KG1 (cell line): ENCODE results near the gene KRTAP12-1.

Source experiments
- DNase-seq: peaks from one replicate; lab custom pipeline; 2025; lab: John Stamatoyannopoulos, UW

KRTAP12-1 gene, protein sequence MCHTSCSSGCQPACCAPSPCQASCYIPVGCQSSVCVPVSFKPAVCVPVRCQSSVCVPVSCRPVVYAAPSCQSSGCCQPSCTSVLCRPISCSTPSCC

DNA sequence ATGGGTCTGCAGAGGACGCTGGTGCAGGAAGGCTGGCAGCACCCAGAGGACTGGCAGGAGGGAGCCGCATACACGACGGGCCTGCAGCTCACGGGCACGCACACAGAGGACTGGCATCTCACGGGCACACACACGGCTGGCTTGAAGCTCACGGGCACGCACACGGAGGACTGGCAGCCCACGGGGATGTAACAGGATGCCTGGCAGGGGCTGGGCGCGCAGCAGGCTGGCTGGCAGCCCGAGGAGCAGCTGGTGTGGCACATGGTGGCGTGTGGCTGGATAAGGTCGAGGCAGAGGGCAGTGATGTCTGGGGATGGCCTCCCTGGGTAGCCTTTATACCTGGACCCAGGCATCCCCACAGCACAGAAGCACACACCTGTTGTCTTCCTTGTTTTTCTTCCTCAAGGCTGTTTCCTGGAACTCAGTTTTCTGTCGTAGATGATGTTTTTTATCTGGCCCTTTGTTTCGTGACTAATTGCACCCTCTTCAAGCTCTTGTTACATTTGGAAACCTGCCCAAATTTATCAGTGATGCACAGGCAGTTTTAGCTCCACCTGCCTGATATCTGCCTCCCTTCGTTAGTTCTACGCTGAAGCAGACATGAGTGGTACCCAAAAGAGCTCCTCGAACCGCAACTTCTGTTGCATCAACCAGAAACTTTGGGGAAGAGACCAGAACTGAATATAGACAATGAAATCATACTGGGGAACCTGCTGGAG lies at the start of gene KRTAP12-1:
Gene KRTAP12-1 (minus strand): TSS at position 303 of the 719 bp plus-strand sequence. CDS start 40 bp downstream, at position 263.
- DNase-seq, result no peak

GRCh38 chr21:44730951-44731579 lies 49.1 kb upstream of the KRTAP12-1 start:
- DNase-seq, result no peak

DNA sequence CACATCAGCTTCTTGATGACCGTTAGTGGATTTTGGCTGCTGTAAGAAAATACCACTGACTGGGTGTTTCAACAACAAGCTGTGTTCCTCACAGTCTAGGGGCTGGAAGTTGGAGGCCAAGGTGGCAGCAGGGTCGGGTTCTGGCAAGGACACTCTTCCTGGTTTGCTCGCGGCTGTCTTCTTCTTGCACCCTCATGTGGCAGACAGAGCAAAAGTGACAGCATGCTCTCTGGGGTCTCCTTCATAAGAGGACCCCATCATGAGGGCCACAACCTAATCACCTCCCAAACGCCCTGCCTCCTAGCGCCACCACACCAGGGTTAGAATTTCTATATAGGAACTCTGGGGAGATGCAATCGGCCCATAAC lies 48.0 kb upstream of the KRTAP12-1 start:
- no peak for DNase-seq

DNA sequence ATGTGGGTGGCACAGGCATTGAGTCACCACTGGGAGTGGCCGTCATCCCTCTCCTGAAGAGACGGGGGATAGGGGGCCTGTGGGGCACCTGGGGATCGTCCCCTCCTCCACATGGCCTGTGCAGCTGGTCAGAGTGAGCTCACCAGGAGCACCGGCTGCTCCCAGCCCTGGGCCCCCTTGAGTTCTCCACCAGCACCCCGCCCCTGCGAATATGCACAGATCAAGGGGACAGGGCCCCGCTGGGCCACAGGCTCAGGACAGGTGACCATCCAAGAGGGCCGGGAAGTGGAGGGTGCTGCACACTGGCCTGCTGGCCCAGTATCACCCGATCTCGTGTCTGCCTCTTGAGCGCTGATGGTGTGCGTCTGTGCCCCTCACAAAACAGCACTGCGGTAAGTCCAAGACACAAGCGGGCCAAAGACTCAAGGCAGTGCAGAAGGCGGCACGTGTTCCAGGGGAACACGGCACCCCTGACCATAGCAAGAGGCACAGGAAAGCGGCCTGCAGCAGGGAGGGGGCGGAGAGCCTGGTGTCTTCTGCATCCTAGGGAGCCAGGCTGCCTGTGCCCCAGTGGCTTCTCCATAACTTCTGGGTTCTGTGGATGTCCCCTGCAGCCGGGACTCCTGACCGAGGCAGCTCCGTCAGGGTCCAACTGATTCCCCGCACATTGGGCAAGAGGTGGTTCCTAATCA lies 47.5 kb upstream of the KRTAP12-1 start:
- DNase-seq, result no peak

- DNase-seq, result no peak
These were observed 46.8 kb upstream of the KRTAP12-1 start for GRCh38 chr21:44728716-44729115.

DNA sequence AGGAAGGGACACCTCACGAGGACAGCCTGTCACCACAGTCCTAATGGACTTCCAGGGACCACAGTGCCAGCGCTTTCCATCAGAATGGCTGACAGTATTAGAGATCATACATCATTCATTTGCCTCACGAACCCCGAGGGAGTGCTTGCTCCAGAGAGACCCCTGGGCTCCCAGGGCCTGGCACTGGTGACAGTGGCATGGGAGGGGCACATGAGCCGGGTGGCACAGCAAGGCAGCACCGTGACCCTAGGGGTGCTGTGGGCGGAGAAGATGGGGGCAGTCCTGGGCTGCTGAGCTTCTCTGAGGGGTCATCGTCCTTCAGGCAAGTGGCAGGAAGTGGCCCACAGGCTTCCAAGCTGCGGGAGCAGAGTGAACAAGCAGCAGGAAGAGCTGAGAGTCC lies 45.8 kb upstream of the KRTAP12-1 start:
- DNase-seq, result no peak

GRCh38 chr21:44727321-44727720 lies 45.4 kb upstream of the KRTAP12-1 start:
- no peak for DNase-seq

- DNase-seq, result no peak
These were observed 44.9 kb upstream of the KRTAP12-1 start for GRCh38 chr21:44726826-44727225.

GRCh38 chr21:44724926-44725325 lies 43.0 kb upstream of the KRTAP12-1 start:
- DNase-seq, result no peak

DNA sequence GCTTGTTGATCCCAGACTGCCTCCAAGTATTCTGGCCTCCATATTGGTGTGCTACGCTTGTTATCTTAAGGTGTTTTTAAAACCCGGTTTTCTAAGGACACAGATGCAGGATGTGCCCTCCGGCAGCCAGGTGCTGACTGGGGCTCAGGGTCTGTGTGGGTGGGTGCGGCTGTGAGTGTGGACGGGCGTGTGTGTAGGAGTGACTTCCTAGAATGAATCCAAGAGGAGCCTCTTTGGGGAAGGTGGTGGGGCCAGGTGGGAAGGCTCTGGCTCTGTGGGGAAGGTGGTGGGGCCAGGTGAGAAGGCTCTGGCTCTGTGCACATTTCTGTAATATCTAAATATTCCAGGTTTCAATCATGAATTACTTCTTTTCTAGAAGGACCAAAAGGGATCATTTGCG lies 42.2 kb upstream of the KRTAP12-1 start:
- no peak for DNase-seq

DNA sequence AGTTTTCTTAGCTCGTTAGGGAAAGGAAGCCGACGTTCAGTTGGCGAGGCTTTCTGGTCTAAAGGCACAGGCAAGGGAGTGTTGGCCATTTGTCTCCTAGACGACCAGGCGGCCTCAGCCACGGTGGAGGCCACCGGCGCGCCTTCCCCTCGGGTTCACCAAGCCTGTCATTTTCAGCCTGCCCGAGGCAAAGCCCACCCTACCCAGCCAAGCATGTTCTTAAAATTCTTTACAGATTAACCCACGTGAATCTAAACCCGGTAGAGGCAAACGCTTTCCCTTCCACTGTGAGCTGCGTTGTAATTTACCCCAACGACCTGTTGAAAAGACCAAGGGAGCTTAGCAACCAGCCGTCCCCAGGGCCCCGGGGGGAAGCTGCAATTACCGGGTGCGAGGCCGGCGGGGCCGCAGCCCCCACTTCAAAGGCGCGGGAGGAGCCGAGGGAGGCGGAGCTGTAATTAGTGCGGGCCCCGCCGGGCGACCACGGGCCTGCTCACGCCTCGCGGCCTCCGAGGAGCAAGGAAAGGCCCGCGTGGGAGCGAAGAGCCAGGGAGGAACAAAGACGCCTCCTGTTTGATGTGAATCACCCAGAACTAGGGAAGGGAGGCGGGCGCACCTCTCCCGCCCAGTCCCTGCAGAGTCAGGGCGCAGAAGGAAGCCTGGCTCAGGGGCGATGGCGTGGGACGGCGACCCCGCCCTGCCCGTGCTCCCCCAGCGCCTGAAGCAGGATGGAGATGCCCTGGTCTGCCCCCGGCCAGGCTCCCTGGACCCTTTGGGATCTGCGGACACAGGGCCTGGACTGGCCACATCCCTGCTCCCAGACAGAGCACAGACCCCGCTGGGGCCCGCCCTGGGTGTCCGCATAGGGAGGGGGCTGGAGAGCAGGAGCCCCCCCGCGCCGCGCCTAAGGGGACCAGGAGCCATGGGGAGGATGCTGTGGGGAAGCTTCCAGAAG lies 41.5 kb upstream of the KRTAP12-1 start:
- no peak for DNase-seq

DNA sequence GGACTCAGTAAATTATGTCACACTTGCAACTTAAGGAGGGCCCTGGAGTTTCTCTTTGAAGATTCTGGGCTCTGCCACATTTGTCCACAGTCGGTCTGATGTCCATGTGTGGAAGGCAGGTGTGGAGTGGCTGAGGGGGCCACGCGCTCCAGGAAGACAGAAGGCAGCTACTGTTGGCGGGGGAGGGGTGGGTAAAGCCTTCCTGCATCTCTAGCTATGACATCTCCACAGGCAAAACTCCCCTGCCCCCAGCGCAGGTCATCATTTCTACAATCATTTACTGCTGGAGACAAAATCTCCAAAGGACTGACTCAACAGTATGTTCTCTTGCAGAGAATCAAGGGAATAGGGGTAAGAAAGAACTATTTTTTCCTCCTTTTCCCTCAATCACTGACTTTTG lies 40.8 kb upstream of the KRTAP12-1 start:
- DNase-seq, result no peak

GRCh38 chr21:44720170-44720569 lies 38.2 kb upstream of the KRTAP12-1 start:
- DNase-seq, result no peak

DNA sequence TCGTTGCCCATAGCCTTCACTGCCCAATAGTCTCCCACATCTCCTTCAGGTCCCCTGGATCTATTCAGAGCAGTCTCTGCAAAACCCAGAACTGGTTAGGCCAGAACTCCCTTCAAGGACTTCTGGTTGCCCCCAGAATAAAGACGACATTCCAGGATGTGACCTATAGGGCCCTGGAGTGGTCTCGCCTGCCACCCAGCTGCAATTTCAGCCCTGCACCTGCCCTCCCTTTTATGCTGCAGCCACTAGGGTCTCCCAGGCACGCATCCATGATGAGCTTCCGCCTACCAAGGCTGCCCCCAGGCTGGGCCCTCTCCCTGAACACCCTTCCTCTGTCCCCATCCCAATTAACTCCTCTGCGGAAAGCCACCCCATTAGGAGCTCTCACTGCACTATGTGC lies 36.6 kb upstream of the KRTAP12-1 start:
- no peak for DNase-seq

DNA sequence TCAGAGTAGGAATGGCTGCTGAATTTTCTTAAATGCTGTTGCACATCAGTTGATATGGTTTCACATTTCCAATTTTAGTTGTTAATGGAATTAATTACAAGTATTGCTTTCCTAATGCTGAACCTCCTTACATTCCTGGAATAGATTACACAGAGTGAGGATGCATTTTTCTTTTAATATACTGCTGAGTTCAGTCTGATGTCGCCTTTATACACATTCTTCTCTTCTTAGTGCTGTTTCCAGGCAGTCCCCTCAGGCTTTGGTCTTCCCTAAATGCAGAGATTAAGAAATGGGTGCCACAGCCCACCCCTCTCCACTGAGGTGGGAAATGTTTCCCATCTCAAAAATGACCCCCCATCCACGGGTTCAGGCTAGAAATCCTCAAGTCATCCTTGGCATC lies 36.1 kb upstream of the KRTAP12-1 start:
- no peak for DNase-seq

- no peak for DNase-seq
These were observed 35.0 kb upstream of the KRTAP12-1 start for GRCh38 chr21:44716984-44717383.

DNA sequence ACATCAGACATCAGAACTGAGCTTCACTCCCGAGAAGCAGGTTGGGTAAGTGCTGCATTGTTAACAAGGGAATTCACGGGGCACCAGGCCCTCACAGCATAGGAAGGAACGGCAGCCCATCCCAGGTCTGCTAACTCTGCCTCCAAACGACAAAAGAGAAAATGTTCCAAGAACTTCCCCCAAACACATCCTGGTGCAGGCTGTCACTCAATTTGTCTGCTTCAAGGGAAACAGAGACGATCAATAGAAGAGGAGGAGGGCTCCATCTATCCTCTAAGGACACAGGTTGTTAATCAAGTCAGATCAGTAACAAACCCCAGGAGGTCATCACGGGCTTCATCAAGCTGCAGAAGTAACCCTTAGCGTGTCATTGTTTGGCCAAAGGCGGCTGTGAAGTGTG lies 32.9 kb upstream of the KRTAP12-1 start:
- no peak for DNase-seq

DNA sequence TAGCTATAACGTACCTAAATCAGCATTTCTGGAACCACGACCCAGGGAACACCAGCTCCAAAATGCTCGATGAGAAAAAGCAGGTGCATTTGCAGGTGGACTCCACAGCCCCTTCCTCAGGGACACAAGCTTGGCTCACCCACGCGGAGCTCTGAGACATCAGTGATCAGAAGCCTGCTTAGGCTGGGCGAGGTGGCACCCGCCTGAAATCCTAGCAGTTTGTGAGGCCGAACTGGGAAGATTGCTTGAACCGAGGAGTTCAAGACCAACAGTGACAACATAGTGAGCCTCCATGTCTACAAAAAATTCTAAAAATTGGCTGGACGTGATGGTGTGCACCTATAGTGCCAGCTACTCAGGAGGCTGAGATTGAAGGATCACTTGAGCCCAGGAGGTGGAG lies 31.9 kb upstream of the KRTAP12-1 start:
- no peak for DNase-seq

- no peak for DNase-seq
These were observed 31.2 kb upstream of the KRTAP12-1 start for GRCh38 chr21:44713130-44713529.

- DNase-seq, result no peak
These were observed 30.5 kb upstream of the KRTAP12-1 start for GRCh38 chr21:44712203-44713028.
